ENCODE data around the gene NAPB.
A peak's percentile ranks its signal among the peaks of the same experiment; 100 is the strongest.

NAPB gene

GRCh38 chr20:23404196-23404595 lies 17.1 kb downstream of the NAPB start:
- DNase-seq: no peak

- DNase-seq: no peak
These were observed 17.5 kb downstream of the NAPB start for GRCh38 chr20:23403751-23404150.

GRCh38 chr20:23401051-23401450 lies 20.2 kb downstream of the NAPB start:
- DNase-seq: no peak

- DNase-seq: no peak
These were observed 21.6 kb downstream of the NAPB start for GRCh38 chr20:23399568-23400241.

- DNase-seq: no peak
These were observed 23.3 kb downstream of the NAPB start for GRCh38 chr20:23397961-23398360.

- DNase-seq: no peak
These were observed 24.2 kb downstream of the NAPB start for GRCh38 chr20:23396950-23397627.

- DNase-seq: no peak
These were observed 27.1 kb downstream of the NAPB start for GRCh38 chr20:23393996-23394775.

GRCh38 chr20:23391707-23392310 lies 29.5 kb downstream of the NAPB start:
- DNase-seq: peak; percentile 63

GRCh38 chr20:23390091-23390774 lies 31.1 kb downstream of the NAPB start:
- DNase-seq: no peak

GRCh38 chr20:23387118-23387443 lies 34.2 kb downstream of the NAPB start:
- no peak for DNase-seq

- DNase-seq: no peak
These were observed 34.8 kb downstream of the NAPB start for GRCh38 chr20:23386304-23387117.

- DNase-seq: no peak
These were observed 39.4 kb downstream of the NAPB start for GRCh38 chr20:23381876-23382275.

GRCh38 chr20:23379772-23380171 lies 41.5 kb downstream of the NAPB start:
- DNase-seq: no peak

GRCh38 chr20:23375827-23376226 lies 45.5 kb downstream of the NAPB start:
- no peak for DNase-seq

- DNase-seq: no peak
These were observed 46.8 kb downstream of the NAPB start for GRCh38 chr20:23374441-23374840.

- DNase-seq: no peak
These were observed 49.8 kb downstream of the NAPB start for GRCh38 chr20:23371496-23371895.

- no peak for DNase-seq
These were observed 50.4 kb downstream of the NAPB start for GRCh38 chr20:23370873-23371272.

GRCh38 chr20:23370274-23370673 lies 51.0 kb downstream of the NAPB start:
- no peak for DNase-seq

GRCh38 chr20:23369072-23369823 lies 52.0 kb downstream of the NAPB start:
- no peak for DNase-seq

GRCh38 chr20:23368316-23369071 lies 52.8 kb downstream of the NAPB start:
- DNase-seq: no peak

GRCh38 chr20:23367770-23368169 lies 53.5 kb downstream of the NAPB start:
- DNase-seq: no peak

All from NCI-H82 (cell line).